ENCODE results near the gene ZNF782.
A peak's percentile ranks its signal among the peaks of the same experiment; 100 is the strongest.
"Not testable (repeated sequence)": the region's sequence is repeated elsewhere in the genome, so short reads cannot be mapped to it uniquely, and the experiment has no call there.

ZNF782 gene

DNA sequence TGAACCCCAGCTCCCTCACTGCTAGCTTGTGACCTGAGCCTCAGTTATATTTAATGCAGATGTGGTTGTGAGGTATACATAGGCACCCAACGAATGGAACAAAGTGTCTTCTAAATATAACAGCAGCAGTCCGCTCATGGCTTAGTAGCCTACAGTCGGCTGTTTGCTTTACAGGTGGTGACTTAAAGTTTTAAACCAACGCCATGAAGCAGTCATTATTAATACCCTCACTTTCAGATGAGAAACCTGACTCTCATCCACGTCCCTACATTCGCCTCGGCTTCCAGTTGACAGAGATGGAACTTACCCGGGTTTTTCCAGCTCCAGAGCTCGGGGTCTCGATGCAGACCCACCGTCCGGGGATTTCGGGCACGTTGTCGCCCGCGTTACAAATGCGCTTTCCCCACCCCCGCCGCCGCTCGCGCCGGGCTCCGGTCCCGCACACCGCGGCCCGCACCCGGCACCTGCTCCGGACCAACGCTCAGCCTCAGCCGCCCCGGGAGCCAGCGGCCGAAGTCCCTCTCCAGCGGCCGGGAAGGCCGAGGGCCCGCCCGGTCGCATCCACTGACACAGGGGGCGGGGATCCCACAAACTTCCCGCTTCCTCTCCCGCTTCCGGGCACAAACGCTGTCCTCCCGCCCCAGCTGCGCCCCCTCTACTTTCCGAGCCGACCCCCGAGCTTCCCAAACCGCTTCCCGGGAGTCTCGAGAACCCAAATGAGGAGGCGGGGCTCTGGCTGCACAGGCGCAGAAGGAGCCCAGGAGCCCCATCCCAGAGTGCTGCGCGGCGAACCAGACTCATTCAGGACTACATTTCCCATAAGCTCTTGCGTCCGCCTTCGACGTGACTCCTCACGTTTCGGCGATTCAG is at the start of gene ZNF782:
Gene ZNF782 (minus strand): TSS at position 734 of the 870 bp plus-strand sequence. CDS start 2,553 bp downstream, outside the sequence.
- DNase-seq, result peak; percentile 89

- DNase-seq, result not testable (repeated sequence)
These were observed 45.7 kb upstream of the ZNF782 start for GRCh38 chr9:96900010-96900409.

DNA sequence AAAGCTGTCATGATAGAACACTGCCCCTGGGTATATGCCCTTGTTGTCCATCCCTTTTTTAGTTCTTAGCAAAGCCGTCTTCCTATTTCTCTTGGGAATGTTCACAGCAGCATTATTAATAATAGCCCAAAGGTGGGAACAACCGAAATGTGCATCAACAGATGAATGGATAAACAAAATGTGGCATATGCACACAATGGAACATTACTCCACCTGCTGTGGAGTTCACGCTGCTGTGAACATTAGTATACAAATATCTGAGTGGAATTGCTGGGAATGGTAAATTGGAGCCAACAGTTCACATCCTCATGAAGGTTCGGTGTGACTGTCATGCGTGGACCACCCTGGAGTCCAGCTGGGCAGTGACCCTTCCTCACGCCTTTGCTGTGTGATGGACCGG is 37.8 kb upstream of the ZNF782 start:
- DNase-seq, result no peak

GRCh38 chr9:96888591-96888990 is 34.3 kb upstream of the ZNF782 start:
- DNase-seq, result no peak

- no peak for DNase-seq
These were observed 31.1 kb upstream of the ZNF782 start for GRCh38 chr9:96885424-96885823.

- no peak for DNase-seq
These were observed 30.1 kb upstream of the ZNF782 start for GRCh38 chr9:96884443-96884842.

GRCh38 chr9:96883922-96884321 is 29.6 kb upstream of the ZNF782 start:
- no peak for DNase-seq

DNA sequence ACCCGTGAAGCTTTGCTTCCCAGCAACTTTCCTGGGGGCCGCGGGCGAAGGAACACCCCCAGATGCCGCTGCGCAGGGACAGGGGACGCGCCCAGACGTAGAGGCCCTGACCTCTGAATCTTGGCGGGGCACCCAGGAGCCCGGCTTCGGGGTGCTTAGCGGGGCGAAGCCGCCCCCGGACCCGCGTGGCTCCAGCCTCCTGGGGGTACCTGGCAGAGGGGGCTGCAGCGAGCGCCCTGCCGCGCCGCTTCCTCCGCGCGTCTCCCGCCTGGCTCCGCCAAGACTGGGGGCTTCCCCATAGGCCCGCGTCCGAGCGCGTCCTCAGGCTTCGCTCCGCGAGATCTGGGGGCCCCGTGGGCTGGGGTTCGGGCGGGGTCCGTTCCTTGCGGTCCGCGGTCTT is 23.0 kb upstream of the ZNF782 start:
- no peak for DNase-seq

DNA sequence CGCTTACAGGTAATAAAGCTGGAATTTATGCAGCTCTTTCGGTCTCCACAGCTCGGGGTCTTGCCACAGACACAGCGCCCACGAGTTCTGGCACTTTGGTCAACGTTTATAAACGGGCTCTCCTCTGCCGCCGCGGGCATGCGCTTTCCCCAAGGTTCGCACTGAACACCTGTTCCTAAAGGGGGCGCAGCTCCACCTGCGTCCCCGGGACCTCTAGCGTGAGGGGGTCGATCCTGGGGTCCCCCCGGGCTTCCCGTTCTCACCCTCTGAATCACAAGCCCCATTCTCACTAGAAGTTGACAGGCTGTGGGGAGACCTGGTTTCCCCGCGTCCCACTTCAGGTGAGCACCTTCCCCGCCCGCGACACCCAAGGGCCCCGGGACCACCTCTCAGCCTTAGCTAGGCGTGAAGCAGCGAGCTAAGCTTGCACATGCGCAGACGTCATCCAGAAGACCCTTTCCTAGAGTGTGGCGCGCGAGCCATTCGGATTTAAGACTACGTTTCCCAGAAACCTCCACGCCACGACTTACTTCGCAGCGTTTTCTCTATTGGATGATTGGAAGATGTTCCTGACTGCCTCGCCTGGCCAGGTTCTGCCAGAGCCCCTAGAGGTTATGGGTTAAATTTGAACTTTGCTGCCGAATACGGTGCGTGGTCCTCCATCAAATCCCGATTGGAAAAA is 21.3 kb upstream of the ZNF782 start:
- DNase-seq, result peak; percentile 55

- DNase-seq, result no peak
These were observed 20.7 kb upstream of the ZNF782 start for GRCh38 chr9:96874947-96875460.

DNA sequence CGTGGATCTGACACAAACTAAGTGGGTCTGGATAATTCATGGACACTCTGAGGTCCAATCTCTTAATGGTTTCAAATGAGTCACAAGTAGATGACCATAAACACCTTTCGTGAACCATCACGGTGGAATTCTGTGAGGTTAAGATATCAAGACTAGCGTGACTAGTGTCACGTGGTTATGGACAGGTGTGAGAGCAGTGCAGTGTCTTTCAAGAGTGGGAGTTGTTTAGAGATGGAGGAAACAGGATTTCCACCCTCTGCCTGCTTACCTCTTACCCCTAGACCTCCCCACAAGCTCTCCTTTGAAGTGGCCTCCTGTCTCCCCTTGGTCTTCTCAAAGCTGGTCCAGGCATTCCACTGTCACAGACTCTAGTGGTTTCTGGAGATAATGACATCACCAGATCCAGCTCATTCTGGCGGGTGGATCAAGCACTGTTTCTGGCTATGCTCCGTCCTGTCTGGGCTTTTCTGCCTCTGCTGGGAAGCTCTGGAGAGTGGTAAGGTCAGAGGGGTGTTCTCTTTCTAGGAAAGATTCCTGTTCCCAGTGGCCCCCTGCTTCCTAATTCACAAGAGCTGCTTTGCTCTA is 20.0 kb upstream of the ZNF782 start:
- no peak for DNase-seq

- DNase-seq, result no peak
These were observed 16.9 kb upstream of the ZNF782 start for GRCh38 chr9:96871176-96871575.

DNA sequence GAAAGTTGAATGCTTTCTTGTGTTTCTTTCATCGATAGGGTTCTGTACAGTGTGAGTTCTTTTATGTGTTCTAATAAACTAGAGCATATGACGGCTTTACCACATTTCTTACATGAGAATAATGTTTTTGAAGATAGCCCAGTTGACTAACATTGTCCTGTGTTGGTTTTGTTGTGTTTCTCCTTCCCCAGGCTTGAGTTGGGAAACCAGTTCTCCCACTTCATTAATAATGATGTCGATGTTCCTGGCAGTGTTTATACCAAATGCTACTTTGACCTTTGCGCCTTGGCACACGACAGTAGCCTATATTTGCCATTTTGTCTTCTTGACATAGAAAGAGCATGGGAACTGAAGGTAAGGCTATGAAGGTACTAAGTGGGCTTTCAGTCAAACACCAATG is 14.4 kb upstream of the ZNF782 start:
- no peak for DNase-seq

- no peak for DNase-seq
These were observed 12.9 kb upstream of the ZNF782 start for GRCh38 chr9:96867079-96867804.

DNA sequence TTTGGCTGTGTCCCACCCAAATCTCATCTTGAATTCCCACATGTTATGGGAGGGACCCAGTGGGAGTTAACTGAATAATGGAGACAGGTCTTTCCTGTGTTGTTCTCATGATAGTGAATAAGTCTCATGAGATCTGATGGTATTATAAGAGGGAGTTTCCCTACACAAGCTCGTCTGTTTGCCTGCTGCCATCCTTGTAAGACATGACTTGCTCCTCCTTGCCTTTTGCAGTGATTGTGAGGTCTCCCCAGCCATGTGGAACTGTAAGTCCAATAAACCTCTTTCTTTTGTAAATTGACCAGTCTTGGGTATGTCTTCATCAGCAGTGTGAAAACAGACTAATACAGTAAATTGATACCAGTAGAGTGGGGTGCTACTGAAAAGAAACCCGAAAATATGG is 10.9 kb upstream of the ZNF782 start:
- not testable (repeated sequence) for DNase-seq

GRCh38 chr9:96859461-96860198 is 5.3 kb upstream of the ZNF782 start:
- DNase-seq, result no peak

GRCh38 chr9:96858670-96859069 is 4.4 kb upstream of the ZNF782 start:
- DNase-seq, result no peak

- DNase-seq, result no peak
These were observed 3.8 kb upstream of the ZNF782 start for GRCh38 chr9:96858018-96858573.

- DNase-seq, result peak; percentile 61
These were observed 2.3 kb upstream of the ZNF782 start for GRCh38 chr9:96856363-96857286.

DNA sequence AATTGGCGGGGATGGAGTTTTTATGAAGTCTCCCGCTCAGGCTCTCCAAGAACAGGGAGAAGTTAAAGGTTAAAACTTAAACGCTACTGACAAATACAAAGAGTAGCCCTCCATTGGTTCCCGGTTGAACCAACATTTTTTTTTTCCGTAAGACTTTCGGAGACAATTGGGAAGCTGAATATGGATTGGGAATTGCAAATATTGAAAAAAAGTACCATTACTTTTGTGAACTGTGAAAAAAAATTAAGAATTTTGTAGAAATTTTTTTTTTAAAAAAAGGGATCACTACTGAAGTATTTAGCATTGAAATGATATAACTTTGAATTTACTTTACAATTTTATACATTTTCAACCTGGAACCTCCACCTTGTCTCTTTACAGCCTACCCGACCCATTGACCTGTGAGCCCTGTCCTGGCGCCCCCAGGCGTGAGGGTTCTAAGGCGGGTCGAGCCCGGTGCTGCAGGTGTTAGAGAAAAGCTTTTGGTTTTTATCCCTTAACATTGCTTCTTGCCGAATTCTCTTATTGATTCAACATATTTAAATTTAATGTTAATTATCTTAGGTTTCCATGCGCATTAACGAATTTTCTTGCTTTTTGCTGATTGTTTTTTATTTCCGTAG is 448 bp upstream of the ZNF782 start:
- no peak for DNase-seq

Data from MV-4-11 (cell line).